Endothelial cell of umbilical vein (primary cell): ENCODE data around the gene MCOLN3. TPM values are rescaled to one million over a fixed set of nuclear protein-coding genes. Genes with fewer than 3 reads are reported as not detected.

Experiments used
- BruUV-seq: library from RNA; stranded (reverse); fragments of 400-500 nt; replicated peaks from 2 replicates; lab custom pipeline; 2021; lab: Mats Ljungman, UMichigan
- CTCF ChIA-PET: fragments of 300-600, 350-600 bp; sonication (Branson Sonifier 250); formaldehyde crosslinking; loops from one replicate; lab custom pipeline; 2021; ENCODE audit warnings: antibody characterized with exemption, inconsistent platforms; lab: Charles Lee
- POLR2A ChIA-PET: fragments of 300-600, 350-600 bp; sonication (Branson Sonifier 250); formaldehyde crosslinking; loops from one replicate; lab custom pipeline; 2021; ENCODE audit warnings: antibody characterized with exemption, inconsistent platforms; lab: Charles Lee
- DNase-seq: peaks from one replicate; pipeline ENCODE4 v3.0.0-alpha.2; 2011; ENCODE audit warnings: low read depth, low spot score
- FAIRE-seq: peaks from 2 replicates; lab custom pipeline; 2011; peaks lifted over from hg19 to GRCh38; lab: Jason Lieb, UNC
- H2AFZ ChIP-seq: 2 replicates; pipeline ENCODE4 v1.6.0; 2012; ENCODE audit warnings: low read depth, low read length, control low read depth, inconsistent platforms
- H3K27ac ChIP-seq: 2 replicates; pipeline ENCODE4 v1.5.1; 2011; ENCODE audit warnings: low read depth, mild to moderate bottlenecking, control low read depth, low read length, moderate library complexity; ENCODE audit not compliant: insufficient read depth
- H3K27me3 ChIP-seq, 2 experiments: 2 replicates each; pipeline versions ENCODE4 v1.6.0 to v1.6.1; 2011; ENCODE audit warnings: low read length in 2 of 2, mixed read lengths in 1 of 2; ENCODE audit not compliant: control insufficient read depth in 2 of 2, insufficient read depth in 2 of 2
- H3K36me3 ChIP-seq, 2 experiments: 2 replicates in 1 of 2; 3 replicates in 1 of 2; pipeline ENCODE4 v1.5.1; 2011; ENCODE audit warnings: low read length in 2 of 2, mild to moderate bottlenecking in 1 of 2, moderate library complexity in 1 of 2; ENCODE audit not compliant: control insufficient read depth in 2 of 2, insufficient read depth in 2 of 2; ENCODE audit errors: extremely low read depth in 1 of 2
- H3K4me1 ChIP-seq: 3 replicates; pipeline ENCODE4 v1.5.1; 2011; ENCODE audit warnings: mild to moderate bottlenecking, low read length; ENCODE audit not compliant: control insufficient read depth, insufficient read depth; ENCODE audit errors: extremely low read depth
- H3K4me2 ChIP-seq: 2 replicates; pipeline ENCODE4 v1.6.1; 2011; ENCODE audit warnings: low read length, control low read depth, mixed read lengths; ENCODE audit not compliant: insufficient read depth
- H3K4me3 ChIP-seq, 3 experiments: fragments of 200-600 bp in 1 of 3; sonication (generic), shearing (Covaris generic) in 1 of 3; replicated peaks in 1 of 3; 2 replicates each; pipeline ENCODE4 v1.5.1; 2011 to 2016; ENCODE audit warnings: control low read depth in 3 of 3, low read length in 3 of 3, mild to moderate bottlenecking in 2 of 3, inconsistent platforms in 1 of 3, low read depth in 1 of 3, moderate library complexity in 1 of 3; ENCODE audit not compliant: insufficient read depth in 1 of 3
- H3K79me2 ChIP-seq: 2 replicates; pipeline ENCODE4 v1.6.0; 2012; ENCODE audit warnings: low read length, inconsistent platforms; ENCODE audit not compliant: control insufficient read depth, insufficient read depth
- H3K9ac ChIP-seq: replicated peaks from 2 replicates; pipeline ENCODE3; 2011; ENCODE audit warnings: low read length, control low read depth; ENCODE audit not compliant: insufficient read depth; ENCODE audit errors: extremely low read depth
- H3K9me1 ChIP-seq: replicated peaks from 3 replicates; pipeline ENCODE4 v1.6.0; 2011; ENCODE audit warnings: mild to moderate bottlenecking, low read length; ENCODE audit not compliant: control insufficient read depth, insufficient read depth; ENCODE audit errors: extremely low read depth
- H3K9me3 ChIP-seq: replicated peaks from 2 replicates; pipeline ENCODE4 v1.5.1; 2012; ENCODE audit warnings: low read length, inconsistent platforms; ENCODE audit not compliant: control insufficient read depth, insufficient read depth
- H4K20me1 ChIP-seq: replicated peaks from 2 replicates; pipeline ENCODE3; 2011; ENCODE audit warnings: mild to moderate bottlenecking, low read length; ENCODE audit not compliant: control insufficient read depth, insufficient read depth; ENCODE audit errors: extremely low read depth
- EZH2 ChIP-seq: IDR thresholded peaks from 2 replicates; pipeline ENCODE4 v1.6.1; 2012; ENCODE audit warnings: borderline replicate concordance, low read depth, mild to moderate bottlenecking, moderate library complexity, low read length, inconsistent platforms; ENCODE audit not compliant: severe bottlenecking
- FOS ChIP-seq: IDR thresholded peaks from 2 replicates; pipeline ENCODE4 v1.6.1; 2011; ENCODE audit warnings: mild to moderate bottlenecking, low read length, moderate library complexity, borderline replicate concordance; ENCODE audit not compliant: insufficient read depth
- GATA2 ChIP-seq: IDR thresholded peaks from 2 replicates; pipeline ENCODE4 v1.7.0; 2011; ENCODE audit warnings: low read depth, mild to moderate bottlenecking, moderate library complexity, mixed read lengths, low read length; ENCODE audit not compliant: insufficient read length, insufficient read depth
- JUN ChIP-seq: IDR thresholded peaks from 2 replicates; pipeline ENCODE4 v1.6.1; 2011; ENCODE audit warnings: borderline replicate concordance, low read depth; ENCODE audit not compliant: insufficient read length, insufficient read depth
- MYC ChIP-seq: IDR thresholded peaks from one replicate; pipeline ENCODE4 v1.6.1; 2011; ENCODE audit warnings: mild to moderate bottlenecking, low read depth, low read length
- POLR2A ChIP-seq: IDR thresholded peaks from 2 replicates; pipeline ENCODE4 v1.6.1; 2012; ENCODE audit warnings: low read depth, mild to moderate bottlenecking, control low read depth, low read length
- POLR2AphosphoS5 ChIP-seq: IDR thresholded peaks from 2 replicates; pipeline ENCODE4 v1.6.1; 2012; ENCODE audit warnings: low read depth, mild to moderate bottlenecking, control low read depth, low read length, moderate library complexity; ENCODE audit not compliant: insufficient read depth
- dilution Hi-C: fragments of 300-500 bp; cut with MboI; formaldehyde crosslinking; loops from one replicate; pipeline ENCODE4 v1.15.0; 2019; ENCODE audit warnings: low sequenced_read_pairs; ENCODE audit not compliant: extremely low pct_ligation_motif_present
- intact Hi-C: fragments of 100-400 bp; cut with micrococcal nuclease; formaldehyde crosslinking; loops from one replicate; pipeline ENCODE4 v1.10.0; 2022
- polyA plus RNA-seq, 4 experiments: library from polyadenylated mRNA; depleted of rRNA in 3 of 4; stranded (reverse) in 3 of 4; unstranded in 1 of 4; fragments of >200 nt; gene quantifications; 2 replicates each; pipeline versions ENCODE4 v1.2.1 to v1.2.3, GENCODE V29; 2011 to 2012; ENCODE audit warnings: missing spikeins in 1 of 4
- total RNA-seq: library from RNA; stranded (reverse); gene quantifications from 2 replicates; pipeline ENCODE4 v1.2.3, GENCODE V29; 2021
- TF ChIP-seq, protein P1 (sequence below): IDR thresholded peaks from 2 replicates; pipeline ENCODE4 v1.6.1; 2011; ENCODE audit not compliant: insufficient read depth, insufficient read length
- TF ChIP-seq, protein P2 (sequence below), 2 donors: IDR thresholded peaks; 1 replicate in 1 of 2; 2 replicates in 1 of 2; pipeline ENCODE4 v1.5.1; 2011; ENCODE audit warnings: low read length in 2 of 2, mild to moderate bottlenecking in 2 of 2, moderate library complexity in 2 of 2, control low read depth in 1 of 2, inconsistent platforms in 1 of 2, low read depth in 1 of 2; ENCODE audit not compliant: insufficient read depth in 1 of 2; ENCODE audit errors: extremely low read depth in 1 of 2

MCOLN3 gene
- total and polyA plus RNA-seq, 2 donors (not counting 3 experiments of a cell fraction or from before 2014, with no cell fraction given): 0.06 TPM; not detected in 1

DNA sequence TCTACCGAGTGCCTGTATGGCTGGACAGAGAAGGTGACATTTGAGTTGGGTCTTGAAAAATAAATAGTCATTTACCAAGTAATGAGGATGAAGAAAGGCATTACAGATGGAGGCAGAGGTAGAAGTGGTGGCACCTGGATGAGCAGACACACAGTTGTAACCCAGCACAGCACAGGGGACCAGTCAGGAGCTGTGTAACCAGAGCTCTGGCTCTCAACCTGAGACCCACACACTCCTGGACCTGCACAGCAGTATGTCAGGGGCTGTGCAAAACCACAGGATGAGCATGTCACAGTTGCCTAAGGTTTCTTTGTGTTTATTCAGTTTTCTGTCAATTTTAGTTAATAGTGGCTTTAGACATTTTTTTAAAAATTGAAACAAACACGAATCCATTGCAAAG is 11.3 kb upstream of the MCOLN3 start:
- Histone ChIP-seq H3K4me1 (peaks cover 6% of the 10 kb centered on the region), H3K9ac (no peak overlapping the region), H4K20me1 (no peaks in the 10 kb centered on the region), H3K27ac (no peak overlapping the region), H3K27me3 (peaks cover 18 to 28% of the 10 kb centered on the region in 2 experiments), H3K9me3 (no peaks in the 10 kb centered on the region), H2AFZ (no peak overlapping the region), H3K4me3 (no peak overlapping the region), H3K36me3 (no peaks in the 10 kb centered on the region), H3K9me1 (no peaks in the 10 kb centered on the region), H3K79me2 (no peaks in the 10 kb centered on the region), H3K4me2 (no peak overlapping the region)
- TF ChIP-seq POLR2AphosphoS5 (no peak), GATA2 (no peak), POLR2A (no peak), EZH2 (no peak), MYC (no peak), FOS (no peak), JUN (no peak)
- TF ChIP-seq, protein P1, sequence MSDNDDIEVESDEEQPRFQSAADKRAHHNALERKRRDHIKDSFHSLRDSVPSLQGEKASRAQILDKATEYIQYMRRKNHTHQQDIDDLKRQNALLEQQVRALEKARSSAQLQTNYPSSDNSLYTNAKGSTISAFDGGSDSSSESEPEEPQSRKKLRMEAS: no peak
- TF ChIP-seq, protein P2, sequence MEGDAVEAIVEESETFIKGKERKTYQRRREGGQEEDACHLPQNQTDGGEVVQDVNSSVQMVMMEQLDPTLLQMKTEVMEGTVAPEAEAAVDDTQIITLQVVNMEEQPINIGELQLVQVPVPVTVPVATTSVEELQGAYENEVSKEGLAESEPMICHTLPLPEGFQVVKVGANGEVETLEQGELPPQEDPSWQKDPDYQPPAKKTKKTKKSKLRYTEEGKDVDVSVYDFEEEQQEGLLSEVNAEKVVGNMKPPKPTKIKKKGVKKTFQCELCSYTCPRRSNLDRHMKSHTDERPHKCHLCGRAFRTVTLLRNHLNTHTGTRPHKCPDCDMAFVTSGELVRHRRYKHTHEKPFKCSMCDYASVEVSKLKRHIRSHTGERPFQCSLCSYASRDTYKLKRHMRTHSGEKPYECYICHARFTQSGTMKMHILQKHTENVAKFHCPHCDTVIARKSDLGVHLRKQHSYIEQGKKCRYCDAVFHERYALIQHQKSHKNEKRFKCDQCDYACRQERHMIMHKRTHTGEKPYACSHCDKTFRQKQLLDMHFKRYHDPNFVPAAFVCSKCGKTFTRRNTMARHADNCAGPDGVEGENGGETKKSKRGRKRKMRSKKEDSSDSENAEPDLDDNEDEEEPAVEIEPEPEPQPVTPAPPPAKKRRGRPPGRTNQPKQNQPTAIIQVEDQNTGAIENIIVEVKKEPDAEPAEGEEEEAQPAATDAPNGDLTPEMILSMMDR (IDR thresholded peaks at IDR 0.05; ENCODE audit: extremely low read depth in 1 of 2, insufficient read depth in 1 of 2, low read depth in 1 of 2, low read length in 2 of 2): no peak
- dilution Hi-C loops (no loop called here), intact Hi-C loops (no loop called here)
- ChIA-PET CTCF (no interaction called here), POLR2A (no interaction called here)
- BruUV-seq: no TSS peak
- no peak for DNase-seq
- FAIRE-seq: no peak
